ENCODE data around the gene CLIP1.

The CLIP1 gene

DNA sequence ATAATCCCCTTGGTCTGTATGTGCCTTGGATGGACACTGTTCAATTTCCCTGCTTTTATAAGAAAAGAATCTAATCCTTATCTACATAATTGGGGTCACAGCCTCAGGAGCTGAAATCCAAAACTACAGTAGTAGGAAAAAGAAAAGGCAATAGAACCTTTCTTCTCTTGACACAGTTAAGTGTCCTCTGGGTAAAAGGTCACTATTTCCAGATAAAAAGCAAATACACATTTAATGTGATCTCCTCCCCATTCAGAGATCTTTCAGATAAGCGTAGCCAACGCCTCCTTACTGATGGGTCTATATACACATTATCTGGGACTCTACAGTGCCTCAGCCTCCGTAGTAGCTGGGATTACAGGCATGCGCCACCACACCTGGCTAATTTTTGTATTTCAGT lies 73.4 kb downstream of the CLIP1 start:
- TF ChIP-seq, protein P1, sequence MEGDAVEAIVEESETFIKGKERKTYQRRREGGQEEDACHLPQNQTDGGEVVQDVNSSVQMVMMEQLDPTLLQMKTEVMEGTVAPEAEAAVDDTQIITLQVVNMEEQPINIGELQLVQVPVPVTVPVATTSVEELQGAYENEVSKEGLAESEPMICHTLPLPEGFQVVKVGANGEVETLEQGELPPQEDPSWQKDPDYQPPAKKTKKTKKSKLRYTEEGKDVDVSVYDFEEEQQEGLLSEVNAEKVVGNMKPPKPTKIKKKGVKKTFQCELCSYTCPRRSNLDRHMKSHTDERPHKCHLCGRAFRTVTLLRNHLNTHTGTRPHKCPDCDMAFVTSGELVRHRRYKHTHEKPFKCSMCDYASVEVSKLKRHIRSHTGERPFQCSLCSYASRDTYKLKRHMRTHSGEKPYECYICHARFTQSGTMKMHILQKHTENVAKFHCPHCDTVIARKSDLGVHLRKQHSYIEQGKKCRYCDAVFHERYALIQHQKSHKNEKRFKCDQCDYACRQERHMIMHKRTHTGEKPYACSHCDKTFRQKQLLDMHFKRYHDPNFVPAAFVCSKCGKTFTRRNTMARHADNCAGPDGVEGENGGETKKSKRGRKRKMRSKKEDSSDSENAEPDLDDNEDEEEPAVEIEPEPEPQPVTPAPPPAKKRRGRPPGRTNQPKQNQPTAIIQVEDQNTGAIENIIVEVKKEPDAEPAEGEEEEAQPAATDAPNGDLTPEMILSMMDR (conservative IDR thresholded peaks at IDR 0.05; ENCODE audit: low read depth, low read length), result no peak
- Histone ChIP-seq H3K27ac (no peak overlapping the region), H3K9ac (no peak overlapping the region), H4K20me1 (ENCODE audit: insufficient read depth) (no peaks in the 10 kb centered on the region), H3K4me1 (ENCODE audit: low read depth, poor library complexity, severe bottlenecking) (no peaks in the 10 kb centered on the region), H3K36me3 (ENCODE audit: insufficient read depth) (no peaks in the 10 kb centered on the region), H3K27me3 (ENCODE audit: insufficient read depth, low read depth) (no peaks in the 10 kb centered on the region), H3K79me2 (ENCODE audit: insufficient read depth, low read depth) (no peaks in the 10 kb centered on the region), H3K4me3 (IDR thresholded peaks at IDR 0.05; ENCODE audit: insufficient read depth, low read depth, low read length) (no peak overlapping the region), H2AFZ (ENCODE audit: low read depth) (no peak overlapping the region), H3K4me2 (no peak overlapping the region)

DNA sequence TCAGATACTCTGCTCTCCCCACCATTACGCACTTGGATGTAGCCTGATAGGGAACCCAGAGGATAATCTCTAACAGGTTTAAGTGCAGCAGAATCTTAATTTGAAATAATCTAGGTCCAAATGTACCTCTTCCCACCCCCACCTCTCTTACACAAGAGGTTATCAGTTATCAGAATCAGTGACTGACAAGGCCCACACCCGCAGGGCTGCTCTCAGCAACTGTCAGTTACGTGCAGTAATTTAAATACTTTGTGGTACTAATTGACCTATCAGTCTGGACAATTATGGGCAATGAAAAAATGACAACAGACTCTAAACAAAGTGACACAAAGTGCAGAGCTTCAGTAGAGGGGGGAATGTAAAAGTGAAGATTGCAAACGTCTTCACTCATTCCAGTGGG lies 74.0 kb downstream of the CLIP1 start:
- Histone ChIP-seq H3K79me2 (ENCODE audit: insufficient read depth, low read depth) (no peaks in the 10 kb centered on the region), H3K4me2 (no peak overlapping the region), H3K4me1 (ENCODE audit: low read depth, poor library complexity, severe bottlenecking) (no peaks in the 10 kb centered on the region), H2AFZ (ENCODE audit: low read depth) (no peak overlapping the region), H3K36me3 (ENCODE audit: insufficient read depth) (no peaks in the 10 kb centered on the region), H3K27me3 (ENCODE audit: insufficient read depth, low read depth) (no peaks in the 10 kb centered on the region), H4K20me1 (ENCODE audit: insufficient read depth) (no peaks in the 10 kb centered on the region), H3K4me3 (IDR thresholded peaks at IDR 0.05; ENCODE audit: insufficient read depth, low read depth, low read length) (no peak overlapping the region), H3K27ac (no peak overlapping the region), H3K9ac (no peak overlapping the region)
- TF ChIP-seq, protein P1 (conservative IDR thresholded peaks at IDR 0.05; ENCODE audit: low read depth, low read length), result no peak

DNA sequence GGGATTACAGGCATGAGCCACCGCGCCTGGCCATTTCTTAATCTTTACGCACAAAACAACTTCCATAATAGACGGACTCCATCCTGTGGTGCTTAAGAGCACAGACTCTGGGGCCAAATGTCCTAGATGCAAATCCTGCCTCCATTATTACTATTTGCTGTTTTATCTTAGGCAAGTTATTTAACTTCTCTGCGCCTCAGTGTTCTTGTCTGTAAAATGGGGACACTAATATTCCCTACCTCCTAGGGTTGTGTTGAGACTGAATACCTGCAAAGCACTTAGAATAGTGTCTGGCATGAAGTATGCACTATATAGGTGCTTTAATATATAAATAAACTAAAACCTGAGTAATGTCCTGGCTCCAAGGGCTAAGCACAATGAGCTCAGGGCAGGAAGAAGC lies 76.4 kb downstream of the CLIP1 start:
- Histone ChIP-seq H3K9ac (no peak overlapping the region), H2AFZ (ENCODE audit: low read depth) (no peak overlapping the region), H3K27me3 (ENCODE audit: insufficient read depth, low read depth) (no peaks in the 10 kb centered on the region), H4K20me1 (ENCODE audit: insufficient read depth) (no peaks in the 10 kb centered on the region), H3K4me2 (no peak overlapping the region), H3K4me3 (IDR thresholded peaks at IDR 0.05; ENCODE audit: insufficient read depth, low read depth, low read length) (no peak overlapping the region), H3K36me3 (ENCODE audit: insufficient read depth) (no peaks in the 10 kb centered on the region), H3K27ac (no peak overlapping the region), H3K79me2 (ENCODE audit: insufficient read depth, low read depth) (no peaks in the 10 kb centered on the region), H3K4me1 (ENCODE audit: low read depth, poor library complexity, severe bottlenecking) (no peaks in the 10 kb centered on the region)
- TF ChIP-seq, protein P1 (conservative IDR thresholded peaks at IDR 0.05; ENCODE audit: low read depth, low read length), result no peak

DNA sequence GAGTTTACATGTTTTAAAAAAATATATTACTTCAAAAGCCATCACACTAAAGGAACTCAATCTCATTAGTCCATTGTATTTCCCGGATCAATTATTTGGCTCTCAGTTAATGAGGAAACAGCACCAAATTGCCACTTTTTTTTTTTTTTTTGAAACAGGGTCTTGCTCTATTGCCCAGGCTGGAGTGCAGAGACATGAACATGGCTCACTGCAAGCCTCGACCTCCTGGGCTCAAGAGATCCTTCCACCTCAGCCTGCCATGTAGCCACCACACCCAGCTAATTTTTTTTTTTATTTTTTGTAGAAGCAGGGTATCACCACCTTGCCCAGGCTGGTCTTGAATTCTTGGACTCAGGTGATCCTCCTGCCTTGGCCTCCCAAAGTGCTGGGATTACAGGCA lies 77.4 kb downstream of the CLIP1 start:
- Histone ChIP-seq H3K4me1 (ENCODE audit: low read depth, poor library complexity, severe bottlenecking) (no peaks in the 10 kb centered on the region), H3K9ac (no peak overlapping the region), H4K20me1 (ENCODE audit: insufficient read depth) (no peaks in the 10 kb centered on the region), H3K79me2 (ENCODE audit: insufficient read depth, low read depth) (no peaks in the 10 kb centered on the region), H3K36me3 (ENCODE audit: insufficient read depth) (no peaks in the 10 kb centered on the region), H3K4me3 (IDR thresholded peaks at IDR 0.05; ENCODE audit: insufficient read depth, low read depth, low read length) (no peak overlapping the region), H3K27ac (no peak overlapping the region), H3K4me2 (no peak overlapping the region), H3K27me3 (ENCODE audit: insufficient read depth, low read depth) (no peaks in the 10 kb centered on the region), H2AFZ (ENCODE audit: low read depth) (no peak overlapping the region)
- TF ChIP-seq, protein P1 (conservative IDR thresholded peaks at IDR 0.05; ENCODE audit: low read depth, low read length), result no peak
